GM23338 (cell line): ENCODE measurements around the gene HMGCL. TPM values are rescaled to one million over a fixed set of nuclear protein-coding genes. Genes with fewer than 3 reads are reported as not detected.
"Not testable (repeated sequence)": the region's sequence is repeated elsewhere in the genome, so short reads cannot be mapped to it uniquely, and the experiment has no call there.

Experiments used
- ATAC-seq: fragments of 200-7000 bp; cut with Tn5 transposase; 3 replicates; pipeline ENCODE4 v1.9.1; 2020
- DNase-seq: peaks from one replicate; pipeline ENCODE4 v3.0.0-alpha.2; 2015; ENCODE audit warnings: low spot score
- H2AFZ ChIP-seq: fragments of 200-600 bp; sonication (generic); 2 replicates; pipeline ENCODE4 v1.8.0; 2016; ENCODE audit warnings: antibody characterized with exemption, mild to moderate bottlenecking, moderate library complexity
- H3F3A ChIP-seq: fragments of 200-600 bp; sonication (generic); replicated peaks from 2 replicates; pipeline ENCODE4 v1.8.0; 2017; ENCODE audit warnings: antibody characterized with exemption, mixed run types, low read depth
- H3K27ac ChIP-seq: fragments of 200-600 bp; sonication (generic); 2 replicates; pipeline ENCODE4 v1.6.1; 2016; ENCODE audit warnings: low read depth
- H3K27me3 ChIP-seq: fragments of 200-600 bp; sonication (generic); 2 replicates; pipeline ENCODE4 v1.8.0; 2016; ENCODE audit warnings: mild to moderate bottlenecking, mixed run types, moderate library complexity; ENCODE audit not compliant: insufficient read depth
- H3K36me3 ChIP-seq: fragments of 200-600 bp; sonication (generic); 2 replicates; pipeline ENCODE4 v1.8.0; 2016; ENCODE audit warnings: mild to moderate bottlenecking; ENCODE audit not compliant: insufficient read depth
- H3K4me1 ChIP-seq: fragments of 200-600 bp; sonication (generic); 2 replicates; pipeline ENCODE4 v1.8.0; 2016; ENCODE audit warnings: mild to moderate bottlenecking, moderate library complexity; ENCODE audit not compliant: insufficient read depth
- H3K4me2 ChIP-seq: fragments of 200-600 bp; sonication (generic); 2 replicates; pipeline ENCODE4 v1.7.1; 2017; ENCODE audit warnings: mixed run types
- H3K4me3 ChIP-seq: fragments of 200-600 bp; sonication (generic); 2 replicates; pipeline ENCODE4 v1.6.1; 2016; ENCODE audit warnings: mixed run types
- H3K79me2 ChIP-seq: fragments of 200-600 bp; sonication (generic); replicated peaks from 2 replicates; pipeline ENCODE4 v1.8.0; 2017; ENCODE audit warnings: mild to moderate bottlenecking; ENCODE audit not compliant: insufficient read depth
- H3K9me2 ChIP-seq: fragments of 200-600 bp; sonication (generic); 2 replicates; pipeline ENCODE4 v1.8.0; 2017; ENCODE audit not compliant: insufficient read depth
- H4K20me1 ChIP-seq: fragments of 200-600 bp; sonication (generic); replicated peaks from 2 replicates; pipeline ENCODE4 v1.8.0; 2017; ENCODE audit warnings: mild to moderate bottlenecking; ENCODE audit not compliant: insufficient read depth
- H3K27ac Mint-ChIP-seq: 2 replicates; pipeline ENCODE4 v1.8.0; 2020; ENCODE audit warnings: inconsistent platforms, mild to moderate bottlenecking, moderate library complexity, mixed read lengths
- H3K27me3 Mint-ChIP-seq: 3 replicates; pipeline ENCODE4 v1.8.0; 2022; ENCODE audit warnings: low read depth, mild to moderate bottlenecking, moderate library complexity, mixed read lengths, inconsistent platforms; ENCODE audit not compliant: insufficient read depth, poor library complexity
- H3K36me3 Mint-ChIP-seq: 3 replicates; pipeline ENCODE4 v1.8.0; 2021; ENCODE audit warnings: low read depth, mild to moderate bottlenecking, inconsistent platforms, moderate library complexity, mixed read lengths
- H3K4me1 Mint-ChIP-seq: 3 replicates; pipeline ENCODE4 v1.8.0; 2020; ENCODE audit warnings: mild to moderate bottlenecking, inconsistent platforms, mixed read lengths
- H3K4me3 Mint-ChIP-seq: 3 replicates; pipeline ENCODE4 v1.8.0; 2021; ENCODE audit warnings: moderate library complexity, mild to moderate bottlenecking, inconsistent platforms, mixed read lengths
- H3K9me3 Mint-ChIP-seq: 3 replicates; pipeline ENCODE4 v1.8.0; 2020; ENCODE audit warnings: moderate library complexity, mild to moderate bottlenecking, inconsistent platforms, mixed read lengths
- CREB1 ChIP-seq: fragments of 250-450 bp; sonication (Bioruptor Pico); IDR thresholded peaks from 2 replicates; pipeline ENCODE4 v1.5.0; 2020; ENCODE audit warnings: low read depth, mild to moderate bottlenecking, moderate library complexity
- ETS1 ChIP-seq: IDR thresholded peaks from 2 replicates; pipeline ENCODE4 v1.6.1; 2016; ENCODE audit warnings: antibody characterized with exemption
- EZH2 ChIP-seq: fragments of 200-600 bp; sonication (generic); IDR thresholded peaks from one replicate; pipeline ENCODE4 v1.8.0; 2017; ENCODE audit warnings: antibody characterized with exemption, mild to moderate bottlenecking, low read depth; ENCODE audit not compliant: unreplicated experiment
- EZH2phosphoT487 ChIP-seq: fragments of 200-600 bp; sonication (generic); IDR thresholded peaks from one replicate; pipeline ENCODE4 v1.8.1; 2018; ENCODE audit warnings: antibody characterized with exemption; ENCODE audit not compliant: unreplicated experiment
- JUNB ChIP-seq: IDR thresholded peaks from one replicate; pipeline ENCODE4 v1.6.1; 2016; ENCODE audit warnings: antibody characterized with exemption; ENCODE audit not compliant: unreplicated experiment
- NANOG ChIP-seq: IDR thresholded peaks from 2 replicates; pipeline ENCODE4 v1.6.1; 2016; ENCODE audit warnings: antibody characterized with exemption, borderline replicate concordance
- POLR2AphosphoS5 ChIP-seq: IDR thresholded peaks from 2 replicates; pipeline ENCODE4 v1.6.1; 2016; ENCODE audit warnings: antibody characterized with exemption, low read depth
- STAT1 ChIP-seq: IDR thresholded peaks from one replicate; pipeline ENCODE4 v1.6.1; 2016; ENCODE audit warnings: antibody characterized with exemption; ENCODE audit not compliant: unreplicated experiment
- ZNF114 ChIP-seq: fragments of 250-450 bp; sonication (Bioruptor Pico); IDR thresholded peaks from 2 replicates; pipeline ENCODE4 v1.5.0; 2020; ENCODE audit warnings: mild to moderate bottlenecking, moderate library complexity
- ZNF331 ChIP-seq: fragments of 250-450 bp; sonication (Bioruptor Pico); IDR thresholded peaks from 2 replicates; pipeline ENCODE4 v1.5.0; 2020; ENCODE audit warnings: low read depth, mild to moderate bottlenecking, moderate library complexity
- polyA plus RNA-seq: library from polyadenylated mRNA; unstranded; fragments of >200 nt; fragmentation: Nextera tagmentation; extraction: Ambion mirVana; gene quantifications from 2 replicates; pipeline ENCODE4 v1.2.1, GENCODE V29; 2016
- total RNA-seq: library from RNA; depleted of rRNA; stranded (reverse); fragments of >200 nt; shearing (Covaris generic); gene quantifications from 2 replicates; pipeline ENCODE4 v1.2.3, GENCODE V29; 2014
- TF ChIP-seq, protein P1 (sequence below), 2 experiments: fragments of 200-600 bp in 1 of 2; sonication (generic) in 1 of 2; conservative IDR thresholded peaks; 2 replicates each; pipeline versions ENCODE4 v1.5.1 to v1.6.1; 2016 to 2017; ENCODE audit warnings: antibody characterized with exemption in 2 of 2, low read depth in 2 of 2, mild to moderate bottlenecking in 2 of 2, moderate library complexity in 1 of 2

HMGCL gene
- total and polyA plus RNA-seq, 2 experiments from 2014 or later = 11.6 to 13.7 TPM

- TF ChIP-seq ZNF114 = no peak
- no peak for TF ChIP-seq POLR2AphosphoS5
- TF ChIP-seq CREB1 (CRISPR knock-in tag) = no peak
- no peak for TF ChIP-seq STAT1
- TF ChIP-seq ETS1 = no peak
- TF ChIP-seq JUNB = no peak
- TF ChIP-seq, protein P1, sequence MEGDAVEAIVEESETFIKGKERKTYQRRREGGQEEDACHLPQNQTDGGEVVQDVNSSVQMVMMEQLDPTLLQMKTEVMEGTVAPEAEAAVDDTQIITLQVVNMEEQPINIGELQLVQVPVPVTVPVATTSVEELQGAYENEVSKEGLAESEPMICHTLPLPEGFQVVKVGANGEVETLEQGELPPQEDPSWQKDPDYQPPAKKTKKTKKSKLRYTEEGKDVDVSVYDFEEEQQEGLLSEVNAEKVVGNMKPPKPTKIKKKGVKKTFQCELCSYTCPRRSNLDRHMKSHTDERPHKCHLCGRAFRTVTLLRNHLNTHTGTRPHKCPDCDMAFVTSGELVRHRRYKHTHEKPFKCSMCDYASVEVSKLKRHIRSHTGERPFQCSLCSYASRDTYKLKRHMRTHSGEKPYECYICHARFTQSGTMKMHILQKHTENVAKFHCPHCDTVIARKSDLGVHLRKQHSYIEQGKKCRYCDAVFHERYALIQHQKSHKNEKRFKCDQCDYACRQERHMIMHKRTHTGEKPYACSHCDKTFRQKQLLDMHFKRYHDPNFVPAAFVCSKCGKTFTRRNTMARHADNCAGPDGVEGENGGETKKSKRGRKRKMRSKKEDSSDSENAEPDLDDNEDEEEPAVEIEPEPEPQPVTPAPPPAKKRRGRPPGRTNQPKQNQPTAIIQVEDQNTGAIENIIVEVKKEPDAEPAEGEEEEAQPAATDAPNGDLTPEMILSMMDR (conservative IDR thresholded peaks at IDR 0.05; ENCODE audit: low read depth in 2 of 2) = no peak
- TF ChIP-seq ZNF331 (CRISPR knock-in tag) = no peak
- TF ChIP-seq EZH2phosphoT487 = no peak
- no peak for TF ChIP-seq EZH2
These were observed 37.4 kb upstream of the HMGCL start (continued) for GRCh38 chr1:23862640-23863039.

GRCh38 chr1:23854568-23854967 is 29.3 kb upstream of the HMGCL start:
- Histone ChIP-seq H3K27me3 (no peaks in the 10 kb centered on the region), H3K4me3 (no peak overlapping the region), H3K27ac (no peak overlapping the region), H3K9me2 (no peaks in the 10 kb centered on the region), H2AFZ (no peak overlapping the region), H3K36me3 (no peaks in the 10 kb centered on the region), H4K20me1 (no peaks in the 10 kb centered on the region; the same call in 1 of the 2 replicates), H3K4me1 (no peaks in the 10 kb centered on the region), H3F3A (no peaks in the 10 kb centered on the region), H3K4me2 (no peak overlapping the region), H3K79me2 (no peaks in the 10 kb centered on the region)
- Mint-ChIP-seq H3K4me1 (no peaks in the 10 kb centered on the region), H3K27me3 (no peaks in the 10 kb centered on the region), H3K9me3 (peaks cover 21% of the 10 kb centered on the region), H3K27ac (no peak overlapping the region), H3K4me3 (no peak overlapping the region), H3K36me3 (peaks cover 18% of the 10 kb centered on the region)
- TF ChIP-seq NANOG = no peak
- no peak for TF ChIP-seq CREB1 (CRISPR knock-in tag)
- TF ChIP-seq, protein P1 (conservative IDR thresholded peaks at IDR 0.05; ENCODE audit: low read depth in 2 of 2) = peak in 1 of 2 experiments; percentile 57; a peak in 3 of 4 replicates
- no peak for TF ChIP-seq ZNF114
- ATAC-seq = no peak
- peak; percentile 10 for DNase-seq

- not testable (repeated sequence) for H3K36me3 ChIP-seq, H3K4me2 ChIP-seq, H3K4me1 ChIP-seq, H3K79me2 ChIP-seq, H4K20me1 ChIP-seq, ATAC-seq, H3K4me3 ChIP-seq, H3K27me3 ChIP-seq, H3K4me3 Mint-ChIP-seq, H3F3A ChIP-seq, H3K9me2 ChIP-seq, H3K27me3 Mint-ChIP-seq, H3K27ac ChIP-seq, H2AFZ ChIP-seq, H3K27ac Mint-ChIP-seq, H3K4me1 Mint-ChIP-seq, DNase-seq
- peaks cover 24% of the 10 kb centered on the region for H3K36me3 Mint-ChIP-seq
- H3K9me3 Mint-ChIP-seq = peaks cover 24% of the 10 kb centered on the region
These were observed 27.9 kb upstream of the HMGCL start for GRCh38 chr1:23853124-23853523.

DNA sequence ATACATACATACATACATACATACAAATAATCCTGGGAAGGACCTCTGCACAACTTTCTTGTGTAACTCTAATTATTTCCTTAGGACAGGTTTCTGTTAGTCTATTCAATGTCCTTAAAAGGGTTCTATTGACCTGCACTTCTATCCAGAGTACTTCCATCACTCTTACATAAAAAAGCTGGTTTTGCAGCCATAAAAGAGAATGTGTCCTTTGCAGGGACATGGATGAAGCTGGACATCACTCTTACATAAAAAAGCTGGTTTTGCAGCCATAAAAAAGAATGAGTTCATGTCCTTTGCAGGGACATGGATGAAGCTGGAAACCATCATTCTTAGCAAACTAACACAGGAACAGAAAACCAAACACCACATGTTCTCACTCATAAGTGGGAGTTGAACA is 26.2 kb upstream of the HMGCL start:
- not testable (repeated sequence) for H3K27me3 Mint-ChIP-seq, DNase-seq, H3K4me1 Mint-ChIP-seq, H3K27ac ChIP-seq, H4K20me1 ChIP-seq, H3K4me2 ChIP-seq, H3K4me1 ChIP-seq, H3K27me3 ChIP-seq, H3K4me3 Mint-ChIP-seq, H3K9me2 ChIP-seq, H2AFZ ChIP-seq, H3K36me3 ChIP-seq, H3K27ac Mint-ChIP-seq, H3F3A ChIP-seq, ATAC-seq, H3K79me2 ChIP-seq, H3K4me3 ChIP-seq
- peaks cover 36% of the 10 kb centered on the region for H3K36me3 Mint-ChIP-seq
- peaks cover 33% of the 10 kb centered on the region for H3K9me3 Mint-ChIP-seq
